Adipose tissue (tissue), 3 donors: ENCODE data around the gene ADGRF5. TPM values are rescaled to one million over a fixed set of nuclear protein-coding genes. Genes with fewer than 3 reads are reported as not detected.

Source experiments
- H3K27ac ChIP-seq: one replicate; pipeline ENCODE4 v1.5.1; 2013; ENCODE audit warnings: low read depth, low read length
- WGBS, 3 donors: extraction: QIAGEN DNeasy Blood & Tissue Kit; methylation state at CpG; one replicate each; pipeline ENCODE4 v1.1.7; 2013; 5-methylcytosine and 5-hydroxymethylcytosine counted together
- polyA plus RNA-seq, 3 donors: library from polyadenylated mRNA; stranded (reverse); fragments of 200-250 nt; gene quantifications; one replicate each; pipeline ENCODE4 v1.2.3, GENCODE V29; 2013
- donor health status: healthy with polysubstance abuse.
- donor health status: Bipolar disorder and iron deficiency.
- donor health status: healthy.

The ADGRF5 gene, protein sequence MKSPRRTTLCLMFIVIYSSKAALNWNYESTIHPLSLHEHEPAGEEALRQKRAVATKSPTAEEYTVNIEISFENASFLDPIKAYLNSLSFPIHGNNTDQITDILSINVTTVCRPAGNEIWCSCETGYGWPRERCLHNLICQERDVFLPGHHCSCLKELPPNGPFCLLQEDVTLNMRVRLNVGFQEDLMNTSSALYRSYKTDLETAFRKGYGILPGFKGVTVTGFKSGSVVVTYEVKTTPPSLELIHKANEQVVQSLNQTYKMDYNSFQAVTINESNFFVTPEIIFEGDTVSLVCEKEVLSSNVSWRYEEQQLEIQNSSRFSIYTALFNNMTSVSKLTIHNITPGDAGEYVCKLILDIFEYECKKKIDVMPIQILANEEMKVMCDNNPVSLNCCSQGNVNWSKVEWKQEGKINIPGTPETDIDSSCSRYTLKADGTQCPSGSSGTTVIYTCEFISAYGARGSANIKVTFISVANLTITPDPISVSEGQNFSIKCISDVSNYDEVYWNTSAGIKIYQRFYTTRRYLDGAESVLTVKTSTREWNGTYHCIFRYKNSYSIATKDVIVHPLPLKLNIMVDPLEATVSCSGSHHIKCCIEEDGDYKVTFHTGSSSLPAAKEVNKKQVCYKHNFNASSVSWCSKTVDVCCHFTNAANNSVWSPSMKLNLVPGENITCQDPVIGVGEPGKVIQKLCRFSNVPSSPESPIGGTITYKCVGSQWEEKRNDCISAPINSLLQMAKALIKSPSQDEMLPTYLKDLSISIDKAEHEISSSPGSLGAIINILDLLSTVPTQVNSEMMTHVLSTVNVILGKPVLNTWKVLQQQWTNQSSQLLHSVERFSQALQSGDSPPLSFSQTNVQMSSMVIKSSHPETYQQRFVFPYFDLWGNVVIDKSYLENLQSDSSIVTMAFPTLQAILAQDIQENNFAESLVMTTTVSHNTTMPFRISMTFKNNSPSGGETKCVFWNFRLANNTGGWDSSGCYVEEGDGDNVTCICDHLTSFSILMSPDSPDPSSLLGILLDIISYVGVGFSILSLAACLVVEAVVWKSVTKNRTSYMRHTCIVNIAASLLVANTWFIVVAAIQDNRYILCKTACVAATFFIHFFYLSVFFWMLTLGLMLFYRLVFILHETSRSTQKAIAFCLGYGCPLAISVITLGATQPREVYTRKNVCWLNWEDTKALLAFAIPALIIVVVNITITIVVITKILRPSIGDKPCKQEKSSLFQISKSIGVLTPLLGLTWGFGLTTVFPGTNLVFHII (N-terminal part only)
- 10 to 100 TPM in 2 of 3 donors, 1 to 10 TPM in 1; 5.8 to 47.7 (median 21.3) TPM for polyA plus RNA-seq

DNA sequence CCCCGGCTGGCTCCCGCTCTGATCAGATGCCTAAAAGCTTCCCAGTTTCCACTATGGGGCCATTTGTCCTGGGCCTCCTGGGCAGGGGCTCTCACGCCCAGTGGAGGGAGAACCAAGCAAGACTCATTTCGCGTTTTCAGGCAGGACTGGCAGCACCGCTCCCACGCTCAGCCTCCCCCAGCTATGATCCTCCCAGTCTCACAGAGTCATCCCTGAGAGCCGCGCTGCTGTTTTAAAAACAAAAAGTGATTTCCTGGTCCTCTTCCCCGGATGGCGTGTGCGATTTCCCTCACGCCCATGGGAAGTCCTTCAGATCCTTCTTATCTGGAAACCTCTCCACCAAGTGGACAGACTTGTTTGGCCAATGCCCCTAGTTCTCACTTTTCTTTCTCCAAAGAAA lies at the start of gene ADGRF5:
ADGRF5 (minus strand) TSS at position 208 of the 400 bp plus-strand sequence. CDS start 15,176 bp downstream, outside the sequence.
- WGBS, 3 donors = 69 to 89% (median 73%) methylated on average over 13 of the region's 13 CpGs
- H3K27ac ChIP-seq = no peak within 1 kb of the TSS

DNA sequence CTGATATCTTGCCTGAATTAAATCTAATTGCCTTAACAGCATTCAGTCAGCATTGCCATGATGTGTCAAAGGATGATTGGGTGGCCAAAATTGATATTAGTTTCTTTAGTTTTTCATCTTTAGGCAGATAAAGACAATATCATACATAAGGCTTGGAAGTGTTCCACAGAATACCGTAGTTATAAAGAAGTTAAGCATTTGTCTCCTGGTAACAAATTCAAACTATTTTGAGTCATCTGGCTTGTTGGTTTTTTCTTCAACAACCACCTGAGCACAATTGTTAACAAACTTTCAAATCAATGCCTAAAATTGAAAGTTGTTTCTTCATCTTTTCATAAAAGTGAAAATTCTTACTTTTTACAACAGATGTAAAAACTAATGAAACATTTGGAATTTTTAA lies 47.5 kb upstream of the ADGRF5 start:
- H3K27ac ChIP-seq = no peak overlapping the region
- 46 to 72% (median 66%) methylated on average over 1 of the region's 1 CpG for WGBS, 3 donors

DNA sequence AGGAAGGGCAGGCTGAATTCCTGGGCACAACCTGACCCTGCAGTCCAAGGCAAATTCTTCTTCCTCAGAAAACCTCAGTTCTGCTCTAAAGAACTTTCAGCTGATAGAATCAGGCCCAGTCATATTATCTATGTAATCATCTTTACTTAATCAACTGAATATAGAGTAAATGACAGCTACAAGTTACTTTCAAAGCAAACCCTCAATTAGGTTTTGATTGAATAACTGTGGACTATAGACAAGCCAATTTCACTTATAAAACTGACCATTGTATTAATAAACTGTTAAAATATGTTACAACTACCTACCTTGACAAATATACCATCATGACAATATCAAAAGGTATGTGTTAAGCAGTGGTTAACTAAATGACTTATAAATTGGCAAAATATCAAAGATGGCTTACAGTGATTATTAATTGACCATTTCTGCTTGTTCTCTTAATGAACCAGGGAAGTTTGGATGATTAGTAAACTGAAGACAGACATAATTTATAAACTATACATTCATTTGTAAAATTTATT lies 46.1 kb upstream of the ADGRF5 start:
- H3K27ac ChIP-seq = no peak overlapping the region

GRCh38 chr6:46964716-46965519 lies 43.2 kb upstream of the ADGRF5 start:
- H3K27ac ChIP-seq = no peak overlapping the region
- WGBS, 3 donors = 65 to 73% (median 69%) methylated on average over 12 of the region's 12 CpGs

- 48 to 69% (median 66%) methylated on average over 5 of the region's 5 CpGs for WGBS, 3 donors
- H3K27ac ChIP-seq = no peak overlapping the region
Measured at GRCh38 chr6:46963626-46964025, 41.9 kb upstream of the ADGRF5 start.

- H3K27ac ChIP-seq = no peak overlapping the region
Measured at GRCh38 chr6:46963039-46963438, 41.3 kb upstream of the ADGRF5 start.

- no peak overlapping the region for H3K27ac ChIP-seq
- WGBS, 3 donors = 78 to 79% (median 78%) methylated on average over 5 of the region's 5 CpGs
Measured at GRCh38 chr6:46961711-46962110, 40.0 kb upstream of the ADGRF5 start.

DNA sequence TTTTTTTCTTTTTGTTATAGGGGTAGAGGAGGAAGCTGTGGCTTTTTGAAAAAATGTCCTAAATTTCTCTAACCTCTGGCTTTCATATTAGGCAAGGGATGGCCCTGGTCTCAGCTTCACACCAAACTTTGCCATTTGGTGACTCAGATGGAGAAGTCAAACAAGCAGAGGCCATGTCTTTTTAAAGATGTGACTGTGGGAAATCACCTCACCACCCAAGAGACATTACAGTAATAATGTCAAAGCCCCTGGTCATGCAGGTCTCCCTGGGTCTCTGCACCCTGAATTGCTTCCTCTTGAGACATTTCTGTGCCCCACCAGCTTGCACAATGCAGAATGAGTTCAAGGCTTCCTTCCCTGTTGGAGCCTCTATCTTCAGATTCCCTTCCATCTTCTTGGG lies 39.5 kb upstream of the ADGRF5 start:
- no peak overlapping the region for H3K27ac ChIP-seq

GRCh38 chr6:46959419-46959818 lies 37.7 kb upstream of the ADGRF5 start:
- H3K27ac ChIP-seq = no peak overlapping the region

DNA sequence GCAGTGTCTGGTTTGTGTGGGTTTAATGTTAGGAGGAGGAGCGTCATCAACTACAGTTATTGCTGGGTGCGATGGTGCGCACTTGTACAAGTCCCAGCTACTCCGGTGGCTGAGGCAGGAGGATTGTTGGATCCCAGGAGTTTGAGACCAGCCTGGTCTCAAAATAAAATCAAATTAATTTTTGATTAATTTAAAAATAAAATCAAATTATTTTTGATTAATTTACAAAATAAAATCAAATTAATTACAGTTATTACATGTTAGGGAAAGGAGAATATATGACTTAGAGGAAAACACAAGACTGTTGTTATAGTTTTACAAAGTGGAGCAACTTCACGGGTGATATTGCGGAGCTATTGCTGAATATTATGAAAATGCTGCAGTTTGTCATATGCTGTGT lies 34.7 kb upstream of the ADGRF5 start:
- 92 to 95% (median 94%) methylated on average over 6 of the region's 6 CpGs for WGBS, 3 donors
- H3K27ac ChIP-seq = no peak overlapping the region

DNA sequence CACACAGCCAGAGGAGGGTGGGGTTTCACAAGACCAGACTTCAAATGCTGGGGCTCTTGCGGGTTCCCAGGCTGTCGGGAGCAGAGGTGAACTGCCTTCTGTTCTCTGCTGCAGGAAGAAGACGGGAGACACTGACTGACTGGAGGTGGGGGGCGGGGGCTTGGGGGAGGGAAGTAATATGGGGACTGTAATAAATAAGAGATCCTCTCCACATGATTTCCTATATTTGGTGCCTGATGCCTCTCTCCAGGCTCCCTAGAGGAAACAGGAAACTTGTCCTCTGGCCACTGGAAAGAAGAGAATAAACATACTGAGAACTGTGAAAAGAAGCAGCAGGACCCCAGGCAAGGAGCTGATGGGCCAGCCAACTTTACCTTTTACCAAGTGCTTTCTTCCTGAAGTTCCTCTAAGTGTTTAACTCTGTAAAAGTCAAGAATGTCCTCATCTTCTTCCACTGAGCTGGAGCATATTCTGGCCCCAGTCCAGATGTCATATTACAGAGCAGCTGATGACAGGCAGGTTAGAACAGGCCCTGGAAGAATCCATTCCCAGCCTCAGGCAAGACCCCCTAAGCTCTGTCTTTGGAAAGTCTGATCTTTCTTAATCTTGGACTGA lies 33.2 kb upstream of the ADGRF5 start:
- 55 to 61% (median 56%) methylated on average over 4 of the region's 4 CpGs for WGBS, 3 donors
- H3K27ac ChIP-seq = no peak overlapping the region

- 61 to 77% (median 63%) methylated on average over 4 of the region's 4 CpGs for WGBS, 3 donors
Measured at GRCh38 chr6:46953921-46954320, 32.2 kb upstream of the ADGRF5 start.

GRCh38 chr6:46949632-46950280 lies 28.0 kb upstream of the ADGRF5 start:
- 60 to 65% (median 65%) methylated on average over 8 of the region's 8 CpGs for WGBS, 3 donors
- H3K27ac ChIP-seq = no peak overlapping the region

More at GRCh38 chr6:46953921-46954320, 32.2 kb upstream of the ADGRF5 start:
- no peak overlapping the region for H3K27ac ChIP-seq

- WGBS, 3 donors = 70 to 84% (median 71%) methylated on average over 8 of the region's 8 CpGs
Measured at GRCh38 chr6:46948699-46949098, 27.0 kb upstream of the ADGRF5 start.

DNA sequence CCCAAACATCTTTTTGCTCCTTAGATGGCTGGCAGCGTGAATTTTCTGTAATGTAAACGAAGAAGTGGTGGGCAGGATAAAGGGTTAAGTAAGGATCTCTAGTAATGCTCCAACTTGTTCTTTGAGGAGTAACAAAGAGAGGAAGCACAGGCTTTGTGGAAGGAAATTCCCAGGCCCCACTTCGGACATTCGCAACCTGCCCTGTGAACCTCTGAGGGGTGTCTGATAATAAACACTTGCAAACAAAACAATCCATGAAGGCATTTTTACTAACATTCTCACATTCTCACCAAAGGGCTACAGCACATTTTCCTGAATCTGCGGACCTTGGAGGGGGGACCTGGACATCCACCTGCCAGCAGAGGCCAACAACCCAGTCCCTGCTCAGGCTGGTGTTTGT lies 25.8 kb upstream of the ADGRF5 start:
- H3K27ac ChIP-seq = no peak overlapping the region
- 69 to 78% (median 70%) methylated on average over 5 of the region's 5 CpGs for WGBS, 3 donors

More at GRCh38 chr6:46948699-46949098, 27.0 kb upstream of the ADGRF5 start:
- H3K27ac ChIP-seq = no peak overlapping the region

- no peak overlapping the region for H3K27ac ChIP-seq
Measured at GRCh38 chr6:46940433-46941226, 18.9 kb upstream of the ADGRF5 start.

More at GRCh38 chr6:46940433-46941226, 18.9 kb upstream of the ADGRF5 start:
- 45 to 79% (median 46%) methylated on average over 1 of the region's 1 CpG for WGBS, 3 donors
